GM12864 (cell line): ENCODE data around the gene ZBTB7A.

ENCODE experiments used
- DNase-seq: peaks from one replicate; pipeline ENCODE4 v3.0.0-alpha.2; 2011; ENCODE audit warnings: low read depth
- H3K4me3 ChIP-seq: 2 replicates; pipeline ENCODE4 v1.5.1; 2011; ENCODE audit warnings: mild to moderate bottlenecking, low read depth, low read length, control low read depth
- TF ChIP-seq, protein P1 (sequence below): IDR thresholded peaks from 2 replicates; pipeline ENCODE4 v1.5.1; 2011; ENCODE audit warnings: low read depth, mild to moderate bottlenecking, moderate library complexity, low read length, control low read depth, inconsistent platforms; ENCODE audit errors: missing control alignments

ZBTB7A gene

GRCh38 chr19:4109626-4109945 lies 42.9 kb upstream of the ZBTB7A start:
- no peak for DNase-seq
- no peak overlapping the region for H3K4me3 ChIP-seq
- TF ChIP-seq, protein P1, sequence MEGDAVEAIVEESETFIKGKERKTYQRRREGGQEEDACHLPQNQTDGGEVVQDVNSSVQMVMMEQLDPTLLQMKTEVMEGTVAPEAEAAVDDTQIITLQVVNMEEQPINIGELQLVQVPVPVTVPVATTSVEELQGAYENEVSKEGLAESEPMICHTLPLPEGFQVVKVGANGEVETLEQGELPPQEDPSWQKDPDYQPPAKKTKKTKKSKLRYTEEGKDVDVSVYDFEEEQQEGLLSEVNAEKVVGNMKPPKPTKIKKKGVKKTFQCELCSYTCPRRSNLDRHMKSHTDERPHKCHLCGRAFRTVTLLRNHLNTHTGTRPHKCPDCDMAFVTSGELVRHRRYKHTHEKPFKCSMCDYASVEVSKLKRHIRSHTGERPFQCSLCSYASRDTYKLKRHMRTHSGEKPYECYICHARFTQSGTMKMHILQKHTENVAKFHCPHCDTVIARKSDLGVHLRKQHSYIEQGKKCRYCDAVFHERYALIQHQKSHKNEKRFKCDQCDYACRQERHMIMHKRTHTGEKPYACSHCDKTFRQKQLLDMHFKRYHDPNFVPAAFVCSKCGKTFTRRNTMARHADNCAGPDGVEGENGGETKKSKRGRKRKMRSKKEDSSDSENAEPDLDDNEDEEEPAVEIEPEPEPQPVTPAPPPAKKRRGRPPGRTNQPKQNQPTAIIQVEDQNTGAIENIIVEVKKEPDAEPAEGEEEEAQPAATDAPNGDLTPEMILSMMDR = no peak

GRCh38 chr19:4108767-4109625 lies 42.3 kb upstream of the ZBTB7A start:
- TF ChIP-seq, protein P1 = no peak
- peak; percentile 87 for DNase-seq
- H3K4me3 ChIP-seq = peak overlapping the region; percentile 13

- no peak overlapping the region for H3K4me3 ChIP-seq
- no peak for DNase-seq
- TF ChIP-seq, protein P1 = no peak
Observed at GRCh38 chr19:4103080-4103433, 36.4 kb upstream of the ZBTB7A start.

DNA sequence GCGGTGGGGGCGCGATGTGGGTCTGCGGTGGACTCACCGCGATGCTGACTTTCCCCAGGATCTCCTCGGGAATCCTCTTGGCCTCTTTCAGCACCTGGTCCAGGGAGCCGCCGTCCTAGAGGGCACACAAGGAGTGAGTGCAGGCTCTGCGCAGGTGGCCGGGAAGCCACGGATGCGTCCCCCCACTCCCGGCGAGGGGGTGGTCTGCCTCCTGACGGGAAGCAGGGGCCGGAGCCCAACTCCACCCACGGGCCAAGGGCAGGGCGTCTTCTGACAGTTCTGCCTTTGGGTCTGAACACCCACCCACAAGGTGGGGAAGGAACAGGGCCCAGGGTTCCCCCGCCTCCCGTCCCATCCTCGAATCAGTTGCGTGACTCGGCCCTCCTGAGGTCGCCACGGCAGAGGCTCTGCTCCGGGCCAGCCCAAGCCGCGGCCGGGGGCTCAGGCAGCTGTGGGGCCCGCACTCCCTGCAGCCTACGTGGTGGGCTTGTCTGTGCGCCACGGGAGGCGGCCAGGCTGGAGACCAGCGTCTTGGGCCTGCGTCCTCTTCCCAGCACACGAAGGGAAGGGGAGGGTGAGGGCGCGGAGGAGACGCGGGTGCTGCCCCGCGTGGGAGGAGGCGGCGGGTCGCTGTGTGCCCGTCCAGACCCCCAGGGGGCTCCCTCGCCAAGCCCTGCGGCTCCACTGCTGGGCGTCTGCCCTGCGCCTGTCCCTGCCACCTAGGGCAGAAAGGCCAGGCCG lies 35.8 kb upstream of the ZBTB7A start:
- TF ChIP-seq, protein P1 = no peak
- H3K4me3 ChIP-seq = no peak overlapping the region
- no peak for DNase-seq

DNA sequence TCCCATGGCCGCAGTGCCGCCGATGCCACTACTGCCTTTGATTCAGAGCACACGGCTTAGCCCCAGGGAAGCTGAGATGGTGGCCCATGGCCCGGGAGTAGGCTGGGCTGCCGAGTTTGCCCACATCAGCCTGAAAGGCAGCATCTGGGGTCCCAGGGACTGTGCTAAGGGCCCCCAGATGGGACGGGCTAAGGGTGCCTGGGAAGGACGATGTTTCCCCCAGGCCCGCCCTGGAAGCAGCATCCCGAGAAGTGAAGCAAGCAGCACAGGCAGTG lies 34.7 kb upstream of the ZBTB7A start:
- no peak for DNase-seq
- no peak overlapping the region for H3K4me3 ChIP-seq
- TF ChIP-seq, protein P1 = no peak

DNA sequence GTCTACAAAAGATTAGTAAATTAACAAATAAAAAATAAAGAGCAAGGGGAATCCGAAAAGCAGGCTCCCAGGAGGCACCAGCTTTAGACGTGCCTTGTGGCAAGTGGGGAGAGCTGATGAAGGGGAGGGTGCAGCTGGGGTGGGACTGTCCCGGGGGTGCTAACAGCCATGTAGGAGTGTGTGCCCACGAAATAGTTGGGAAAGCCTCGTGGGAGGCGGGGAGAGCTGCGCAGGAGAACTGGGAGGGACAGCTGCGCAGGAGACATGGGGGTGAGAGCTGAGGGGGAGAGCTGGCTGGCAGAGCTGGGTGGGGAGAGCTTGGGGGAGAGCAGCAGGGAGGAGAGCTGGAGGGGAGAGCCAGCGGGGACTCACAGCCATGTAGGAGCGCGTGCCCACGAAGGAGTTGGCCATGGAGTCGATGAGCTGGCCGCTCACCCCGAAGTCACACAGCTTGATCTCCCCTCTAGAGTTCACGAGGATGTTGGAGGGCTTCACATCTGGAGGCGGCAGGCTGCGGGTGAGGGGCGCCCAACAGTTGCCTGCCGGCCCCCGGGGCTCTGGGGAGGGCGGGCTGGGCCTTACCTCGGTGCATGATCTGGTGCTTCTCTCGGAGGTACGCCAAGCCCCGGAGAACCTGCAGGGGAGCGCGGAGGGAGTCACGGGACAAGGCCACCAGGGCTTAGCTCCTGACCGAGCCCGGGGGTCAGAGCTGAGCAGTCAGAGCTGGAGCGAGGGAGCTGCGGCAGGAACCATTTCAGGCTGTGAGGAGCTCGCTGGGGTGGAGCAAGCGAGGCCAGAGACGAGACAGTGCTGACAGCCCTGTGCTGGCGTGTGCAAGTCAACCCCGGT lies 34.2 kb upstream of the ZBTB7A start:
- no peak overlapping the region for H3K4me3 ChIP-seq
- TF ChIP-seq, protein P1 = no peak
- DNase-seq = no peak
